Liver (tissue), 3 donors: ENCODE measurements around the gene PARN.
A peak's percentile ranks its signal among the peaks of the same experiment; 100 is the strongest.

ENCODE experiments used
- ATF3 ChIP-seq: IDR thresholded peaks from 2 replicates; pipeline ENCODE4 v1.6.1; 2016; ENCODE audit warnings: antibody characterized with exemption
- CTCF ChIP-seq: fragments of 150-350 bp; IDR thresholded peaks from 2 replicates; pipeline ENCODE4 v1.5.1; 2017; ENCODE audit warnings: improper control_type of control experiment, low read depth, low read length; ENCODE audit not compliant: missing input control
- HNF4A ChIP-seq, 2 donors: conservative IDR thresholded peaks; 2 replicates each; pipeline ENCODE4 v1.6.1; 2016; ENCODE audit warnings: antibody characterized with exemption in 2 of 2, mild to moderate bottlenecking in 2 of 2
- RXRA ChIP-seq, 2 donors: IDR thresholded peaks; 2 replicates each; pipeline ENCODE4 v1.6.1; 2017 to 2018; ENCODE audit warnings: antibody characterized with exemption in 2 of 2, mild to moderate bottlenecking in 1 of 2
- TAF1 ChIP-seq: conservative IDR thresholded peaks from 2 replicates; pipeline ENCODE4 v1.6.1; 2016; ENCODE audit warnings: antibody characterized with exemption, mild to moderate bottlenecking
- YY1 ChIP-seq: IDR thresholded peaks from 2 replicates; pipeline ENCODE4 v1.6.1; 2016; ENCODE audit warnings: antibody characterized with exemption, mild to moderate bottlenecking
- donor health status: healthy.
- donor health status: healthy.

- TF ChIP-seq CTCF (no peak), HNF4A (conservative IDR thresholded peaks at IDR 0.05) (peak; percentile 70 to 74), ATF3 (no peak), TAF1 (no peak), YY1 (peak; percentile 3), RXRA (IDR thresholded peaks at IDR 0.05) (peak; percentile 68 to 81)
These were observed 118.9 kb downstream of the PARN start for GRCh38 chr16:14510939-14511799.
